Activated CD4-positive, alpha-beta T cell treated with anti-CD3 and anti-CD28 coated beads, Interleukin-2, amount 50 U/mL, for 1 hour (primary cell): ENCODE results near the gene HECA.
"Not testable (repeated sequence)": the region's sequence is repeated elsewhere in the genome, so short reads cannot be mapped to it uniquely, and the experiment has no call there.

ENCODE experiments used
- DNase-seq: peaks from one replicate; pipeline ENCODE4 v3.0.0-alpha.2; 2020

HECA gene

GRCh38 chr6:139137706-139138105, 2.8 kb downstream of the HECA start:
- DNase-seq, result no peak

DNA sequence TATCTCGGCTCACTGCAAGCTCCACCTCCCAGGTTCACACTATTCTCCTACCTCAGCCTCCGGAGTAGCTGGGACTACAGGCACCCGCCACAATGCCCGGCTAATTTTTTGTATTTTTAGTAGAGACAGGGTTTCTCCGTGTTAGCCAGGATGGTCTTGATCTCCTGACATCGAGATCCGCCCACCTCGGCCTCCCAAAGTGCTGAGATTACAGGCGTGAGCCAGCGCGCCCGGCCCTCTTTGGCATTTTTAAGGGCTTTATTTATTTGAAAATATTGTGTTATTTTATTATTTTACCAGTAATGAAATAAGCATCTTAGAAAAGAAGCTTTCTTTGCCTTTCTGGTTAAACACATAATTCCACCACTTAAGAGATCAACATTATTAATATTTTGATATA, 6.0 kb downstream of the HECA start:
- not testable (repeated sequence) for DNase-seq

DNA sequence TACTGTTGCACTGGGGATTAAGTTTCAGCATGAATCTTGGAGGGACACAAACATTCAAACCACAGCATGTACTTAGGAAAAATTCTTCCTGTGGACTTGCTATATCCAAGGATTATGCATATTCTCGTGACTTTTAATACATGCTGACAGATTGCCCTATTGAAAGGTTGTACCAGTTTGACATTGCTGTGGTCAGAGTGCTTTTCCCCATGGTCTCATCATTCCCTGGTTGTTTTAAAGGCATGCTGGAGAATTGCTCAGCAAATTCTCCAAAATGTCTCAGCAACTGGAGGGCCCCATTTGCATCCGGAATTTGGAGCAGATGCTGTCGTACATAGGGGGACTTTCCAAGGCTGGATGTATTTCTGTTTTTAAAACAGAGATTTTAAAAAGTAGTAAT, 7.4 kb downstream of the HECA start:
- DNase-seq, result no peak

DNA sequence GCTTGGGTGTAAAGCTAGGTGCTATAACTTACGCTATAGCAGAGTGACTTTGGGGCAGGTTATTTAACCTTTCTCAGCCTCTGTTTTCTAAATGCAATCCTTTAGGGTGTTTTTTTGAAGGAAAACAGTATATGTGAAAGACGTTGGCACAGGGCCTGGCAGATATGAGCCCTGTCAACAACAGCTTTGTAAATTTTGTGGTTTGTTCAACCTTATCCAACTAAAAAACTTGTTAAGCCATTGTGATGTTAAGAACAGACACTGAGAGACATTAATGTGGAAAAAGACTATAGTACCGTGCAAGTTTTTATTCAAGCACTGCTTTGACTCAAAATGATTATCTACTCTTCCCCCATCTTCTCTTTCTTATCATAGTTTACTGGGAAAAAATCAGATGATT, 8.2 kb downstream of the HECA start:
- DNase-seq, result no peak

- DNase-seq, result no peak
Measured at GRCh38 chr6:139144490-139145085, 9.7 kb downstream of the HECA start.

DNA sequence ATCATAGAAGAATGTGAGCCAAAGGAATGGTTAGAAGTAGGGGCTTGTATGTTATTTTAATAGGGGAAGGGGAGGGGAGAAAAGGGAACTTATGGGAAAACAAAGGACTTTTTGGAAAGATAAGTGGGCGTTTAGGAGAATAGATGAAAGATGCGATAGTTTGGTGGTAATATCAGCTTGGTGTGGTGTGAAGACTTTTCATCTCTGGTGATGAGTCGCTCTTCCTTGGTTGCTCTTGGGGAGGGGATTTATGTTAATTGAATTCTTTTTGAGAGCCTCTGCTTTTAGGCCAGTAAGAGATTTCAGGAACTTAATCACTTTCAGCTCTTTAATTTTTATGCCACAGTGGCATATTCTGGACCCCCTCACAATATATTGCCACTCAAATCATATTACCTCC, 10.8 kb downstream of the HECA start:
- DNase-seq, result no peak

DNA sequence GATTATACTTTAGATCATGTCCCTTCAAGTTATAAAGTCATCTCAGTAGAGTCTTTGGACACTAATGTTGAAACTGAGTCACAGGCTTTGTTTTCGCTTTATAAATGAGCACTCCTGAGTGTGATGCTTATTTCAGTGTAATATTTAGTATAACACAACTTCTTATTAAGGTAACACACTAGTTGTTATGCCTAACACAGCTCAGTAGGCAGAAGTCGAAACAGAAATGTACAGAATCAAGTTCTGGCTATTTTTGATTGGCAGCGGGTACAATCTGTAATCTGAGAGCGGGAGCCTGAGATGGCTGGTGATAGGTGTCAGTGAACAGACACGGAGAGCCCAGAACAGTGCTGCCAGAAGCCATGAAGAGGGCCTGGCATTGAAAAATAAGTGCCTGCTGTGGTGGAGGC, 11.4 kb downstream of the HECA start:
- no peak for DNase-seq

GRCh38 chr6:139147628-139148027, 12.7 kb downstream of the HECA start:
- DNase-seq, result no peak

DNA sequence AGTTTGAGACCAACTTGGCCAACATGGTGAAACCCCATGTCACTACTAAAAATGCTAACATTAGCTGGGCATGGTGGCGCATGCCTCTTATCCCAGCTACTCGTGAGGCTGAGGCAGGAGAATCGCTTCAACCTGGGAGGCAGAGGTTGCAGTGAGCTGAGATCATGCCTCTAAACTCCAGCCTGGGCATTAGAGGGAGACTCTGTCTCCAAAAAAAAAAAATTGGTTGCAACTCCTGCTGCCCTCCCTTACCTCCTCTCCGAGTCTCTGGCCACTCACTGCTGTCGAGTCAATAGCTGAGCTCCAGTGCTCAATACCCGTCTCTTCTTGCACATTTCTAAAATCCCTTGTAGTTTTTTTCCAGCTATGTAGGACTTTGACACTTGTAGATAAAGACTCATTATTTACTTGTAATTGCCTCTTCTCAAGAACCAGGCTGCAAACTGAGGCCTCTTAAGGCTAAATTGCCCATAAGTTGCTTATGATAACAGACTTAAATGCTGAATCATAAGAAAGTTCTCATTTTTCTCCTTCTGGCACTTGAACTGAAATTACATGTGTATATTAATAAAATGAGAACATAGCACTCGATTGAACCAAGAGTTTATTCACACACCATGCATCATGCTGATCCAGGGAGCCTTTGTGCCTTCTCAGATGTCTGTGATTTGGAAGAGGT, 13.8 kb downstream of the HECA start:
- no peak for DNase-seq

- no peak for DNase-seq
Measured at GRCh38 chr6:139149383-139149782, 14.5 kb downstream of the HECA start.

- no peak for DNase-seq
Measured at GRCh38 chr6:139150920-139151319, 16.0 kb downstream of the HECA start.

DNA sequence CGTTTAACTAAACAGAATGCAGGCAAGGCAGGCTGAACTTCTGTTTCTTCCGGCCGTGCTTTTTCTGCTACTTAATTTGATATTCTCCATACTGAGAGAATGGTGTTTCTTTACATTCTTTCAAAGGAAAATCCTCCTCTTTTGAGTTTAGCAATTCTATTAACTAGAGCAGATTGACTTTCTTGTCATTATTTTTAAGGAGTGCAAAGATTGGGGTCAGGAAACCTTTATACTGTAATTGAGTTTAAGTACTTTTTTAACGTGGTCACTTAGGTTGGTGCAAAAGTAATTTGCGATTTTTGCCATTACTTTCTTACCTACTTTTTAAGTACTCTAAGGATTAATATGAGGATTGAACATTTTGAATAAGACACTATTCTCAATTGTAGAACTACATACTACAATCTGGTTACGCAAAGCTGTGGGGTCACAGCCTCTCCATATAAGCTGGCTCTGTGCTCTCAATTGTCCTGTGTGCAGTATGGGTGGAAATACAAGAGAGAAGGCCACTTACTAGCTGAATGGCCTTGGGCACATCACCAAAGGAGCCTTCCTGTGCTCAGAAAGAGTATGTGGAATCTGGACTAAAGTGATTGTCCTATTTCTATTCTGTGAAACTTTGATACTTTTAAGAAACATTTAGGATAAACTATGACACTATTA, 16.7 kb downstream of the HECA start:
- no peak for DNase-seq

- DNase-seq, result no peak
Measured at GRCh38 chr6:139152088-139152891, 17.4 kb downstream of the HECA start.

- no peak for DNase-seq
Measured at GRCh38 chr6:139152892-139153271, 18.0 kb downstream of the HECA start.

DNA sequence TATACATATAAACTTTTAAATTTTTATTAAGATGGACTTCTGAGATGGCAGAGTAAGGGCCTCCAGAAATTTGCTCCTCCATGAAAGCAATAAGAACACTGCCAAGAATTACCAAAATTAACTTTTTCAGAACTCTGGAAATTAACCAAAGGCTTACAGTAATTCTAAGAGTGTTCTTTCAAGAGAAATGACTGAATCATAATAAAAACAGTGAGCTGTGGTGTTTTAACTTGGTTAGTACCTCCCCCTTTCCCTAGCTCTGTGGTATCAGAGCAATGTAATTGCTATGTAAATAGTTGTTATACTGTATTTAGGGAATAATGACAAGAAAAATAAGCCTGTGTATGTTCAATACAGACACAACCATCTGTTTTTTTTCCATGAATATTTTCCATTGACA, 19.0 kb downstream of the HECA start:
- DNase-seq, result no peak

GRCh38 chr6:139154881-139155547, 20.1 kb downstream of the HECA start:
- no peak for DNase-seq

DNA sequence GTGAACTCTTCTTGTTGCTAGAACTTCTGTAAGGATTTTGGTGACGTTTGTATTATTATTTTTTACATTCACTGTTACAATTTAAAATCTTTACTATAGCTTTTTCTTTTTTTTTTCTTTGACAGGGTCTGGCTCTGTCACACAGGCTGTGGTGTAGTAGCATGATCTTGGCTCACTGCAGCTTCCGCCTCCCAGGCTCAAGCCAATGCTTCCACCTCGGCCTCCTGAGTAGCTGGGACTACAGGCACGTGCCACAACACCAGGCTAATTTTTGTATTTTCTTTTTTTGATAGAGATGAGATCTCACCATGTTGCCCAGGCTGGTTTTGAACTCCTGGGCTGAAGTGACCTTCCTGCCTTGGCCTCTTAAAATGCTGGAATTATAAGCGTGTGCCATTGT, 21.2 kb downstream of the HECA start:
- no peak for DNase-seq

GRCh38 chr6:139156551-139156950, 21.7 kb downstream of the HECA start:
- no peak for DNase-seq

GRCh38 chr6:139157086-139157485, 22.2 kb downstream of the HECA start:
- DNase-seq, result not testable (repeated sequence)

GRCh38 chr6:139159016-139159415, 24.1 kb downstream of the HECA start:
- DNase-seq, result no peak

- peak; percentile 65 for DNase-seq
Measured at GRCh38 chr6:139161169-139161568, 26.3 kb downstream of the HECA start.

DNA sequence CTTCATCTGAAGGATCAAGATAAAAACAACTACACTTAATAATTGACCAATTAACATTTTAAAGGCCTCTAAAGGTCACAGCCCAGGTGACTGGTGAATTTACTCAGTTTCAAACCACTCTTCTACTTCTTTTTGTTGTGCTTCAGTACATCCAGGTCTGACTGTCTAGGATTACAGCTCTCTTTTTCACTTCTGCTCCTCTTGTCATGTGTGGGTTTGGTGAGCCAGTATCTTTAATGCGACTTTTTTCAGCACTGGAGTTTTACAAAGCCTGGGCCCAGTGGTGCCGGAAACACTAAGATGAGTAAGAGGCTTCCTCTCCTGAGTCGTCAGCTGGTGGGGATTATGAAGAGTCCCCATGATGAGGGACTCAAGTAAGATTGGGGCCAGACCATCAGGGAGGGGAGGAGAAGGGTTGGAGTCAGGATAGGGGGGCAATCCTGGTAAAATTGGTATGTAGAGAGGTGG, 27.0 kb downstream of the HECA start:
- DNase-seq, result peak; percentile 59

GRCh38 chr6:139164001-139164400, 29.1 kb downstream of the HECA start:
- DNase-seq, result peak; percentile 29
